GM12801 (cell line): ENCODE data around the gene RAD18.

ENCODE experiments used
- TF ChIP-seq, protein P1 (sequence below): IDR thresholded peaks from one replicate; pipeline ENCODE4 v1.5.1; 2011; ENCODE audit warnings: control low read depth; ENCODE audit not compliant: insufficient read length; ENCODE audit errors: extremely low read depth

RAD18 gene

GRCh38 chr3:8891774-8892173 is 71.5 kb downstream of the RAD18 start:
- TF ChIP-seq, protein P1, sequence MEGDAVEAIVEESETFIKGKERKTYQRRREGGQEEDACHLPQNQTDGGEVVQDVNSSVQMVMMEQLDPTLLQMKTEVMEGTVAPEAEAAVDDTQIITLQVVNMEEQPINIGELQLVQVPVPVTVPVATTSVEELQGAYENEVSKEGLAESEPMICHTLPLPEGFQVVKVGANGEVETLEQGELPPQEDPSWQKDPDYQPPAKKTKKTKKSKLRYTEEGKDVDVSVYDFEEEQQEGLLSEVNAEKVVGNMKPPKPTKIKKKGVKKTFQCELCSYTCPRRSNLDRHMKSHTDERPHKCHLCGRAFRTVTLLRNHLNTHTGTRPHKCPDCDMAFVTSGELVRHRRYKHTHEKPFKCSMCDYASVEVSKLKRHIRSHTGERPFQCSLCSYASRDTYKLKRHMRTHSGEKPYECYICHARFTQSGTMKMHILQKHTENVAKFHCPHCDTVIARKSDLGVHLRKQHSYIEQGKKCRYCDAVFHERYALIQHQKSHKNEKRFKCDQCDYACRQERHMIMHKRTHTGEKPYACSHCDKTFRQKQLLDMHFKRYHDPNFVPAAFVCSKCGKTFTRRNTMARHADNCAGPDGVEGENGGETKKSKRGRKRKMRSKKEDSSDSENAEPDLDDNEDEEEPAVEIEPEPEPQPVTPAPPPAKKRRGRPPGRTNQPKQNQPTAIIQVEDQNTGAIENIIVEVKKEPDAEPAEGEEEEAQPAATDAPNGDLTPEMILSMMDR = no peak

GRCh38 chr3:8891303-8891702 is 72.0 kb downstream of the RAD18 start:
- TF ChIP-seq, protein P1 = no peak

DNA sequence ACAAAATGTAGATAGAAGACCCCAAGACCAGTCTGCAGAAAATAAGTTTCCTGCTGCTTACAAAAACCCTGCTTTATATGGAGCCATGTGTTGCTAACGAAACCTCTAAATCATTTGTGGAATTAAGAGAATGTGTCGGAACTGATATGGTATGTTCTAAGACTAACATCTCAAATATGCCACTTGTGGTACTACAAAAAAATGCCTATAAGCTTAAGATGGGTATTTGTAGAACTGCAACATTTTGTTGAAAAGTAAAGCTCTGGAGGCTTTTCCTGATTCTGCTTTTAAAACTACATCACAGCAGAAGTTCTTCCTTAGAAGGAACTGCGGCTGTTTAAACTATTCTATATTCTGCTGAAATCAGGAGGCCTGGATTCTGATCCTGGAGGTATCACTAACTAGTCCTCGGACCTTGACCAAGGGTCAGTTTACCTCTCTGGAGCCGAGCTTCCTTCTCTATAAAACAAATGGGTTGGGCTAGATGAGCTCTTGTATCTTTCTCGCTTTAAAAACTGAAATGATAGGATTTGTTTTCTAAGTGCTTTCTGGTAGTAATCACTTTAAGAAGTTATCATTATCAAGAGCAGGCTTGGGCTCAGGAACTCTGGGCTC is 74.9 kb downstream of the RAD18 start:
- TF ChIP-seq, protein P1 = no peak

DNA sequence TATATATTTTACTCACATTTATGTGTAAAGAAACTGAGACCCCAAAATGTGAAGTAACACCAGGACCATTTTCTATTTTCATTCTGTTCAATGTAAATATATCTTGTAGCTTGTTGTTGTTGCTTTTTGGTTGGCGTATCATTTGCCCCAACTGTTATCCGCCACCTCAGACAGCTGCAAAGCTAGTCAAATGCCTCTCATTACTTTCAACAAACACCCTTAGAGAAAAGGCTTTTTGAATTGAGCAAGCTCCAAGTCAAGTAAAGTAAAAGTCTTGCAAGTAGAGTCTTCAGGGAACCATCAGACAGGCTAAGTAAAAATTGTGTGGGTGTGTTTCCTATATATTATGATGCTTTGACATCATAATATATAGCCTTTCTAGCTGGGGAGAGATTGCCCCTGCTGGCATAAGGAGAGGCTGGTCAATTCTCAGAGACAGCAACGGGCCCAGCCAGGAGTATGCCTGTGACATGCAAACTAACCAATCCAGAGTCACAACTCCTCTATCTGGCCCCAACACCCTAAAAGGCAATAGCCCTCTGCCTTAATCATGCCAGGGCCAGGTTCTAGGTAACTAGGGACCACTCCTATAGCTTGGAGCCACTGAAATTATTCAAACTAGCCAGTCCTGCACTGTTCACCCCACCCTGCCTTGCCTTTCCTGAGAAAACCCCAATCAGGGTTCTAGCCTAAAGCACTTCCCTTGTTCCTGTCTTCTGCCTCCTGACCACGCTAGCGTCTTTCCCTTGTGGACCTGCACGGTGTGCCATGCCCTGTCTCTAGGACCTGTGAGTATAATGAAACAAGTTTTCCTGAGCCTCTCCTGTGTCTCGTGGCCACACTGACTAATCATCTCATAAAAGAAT is 75.6 kb downstream of the RAD18 start:
- TF ChIP-seq, protein P1 = no peak

DNA sequence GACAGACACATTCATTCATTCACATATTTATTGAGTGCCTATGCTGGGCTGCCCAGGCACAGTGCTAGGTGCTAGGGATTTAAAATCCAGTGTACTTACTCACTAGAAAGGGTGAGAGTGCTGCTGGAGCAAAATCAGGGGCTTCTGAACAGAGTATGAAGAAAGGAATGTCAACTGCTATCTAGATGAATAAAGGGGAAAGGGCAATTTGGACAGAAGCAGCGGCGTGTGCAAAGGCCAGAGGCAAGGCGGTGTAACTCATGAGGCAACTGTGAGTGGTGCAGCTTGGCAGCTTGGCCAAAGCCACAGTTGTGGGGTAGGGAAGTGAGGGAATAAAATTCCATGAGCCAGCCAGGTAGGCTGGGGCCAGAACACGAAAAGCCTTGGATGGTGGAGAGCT is 76.7 kb downstream of the RAD18 start:
- TF ChIP-seq, protein P1 = no peak

DNA sequence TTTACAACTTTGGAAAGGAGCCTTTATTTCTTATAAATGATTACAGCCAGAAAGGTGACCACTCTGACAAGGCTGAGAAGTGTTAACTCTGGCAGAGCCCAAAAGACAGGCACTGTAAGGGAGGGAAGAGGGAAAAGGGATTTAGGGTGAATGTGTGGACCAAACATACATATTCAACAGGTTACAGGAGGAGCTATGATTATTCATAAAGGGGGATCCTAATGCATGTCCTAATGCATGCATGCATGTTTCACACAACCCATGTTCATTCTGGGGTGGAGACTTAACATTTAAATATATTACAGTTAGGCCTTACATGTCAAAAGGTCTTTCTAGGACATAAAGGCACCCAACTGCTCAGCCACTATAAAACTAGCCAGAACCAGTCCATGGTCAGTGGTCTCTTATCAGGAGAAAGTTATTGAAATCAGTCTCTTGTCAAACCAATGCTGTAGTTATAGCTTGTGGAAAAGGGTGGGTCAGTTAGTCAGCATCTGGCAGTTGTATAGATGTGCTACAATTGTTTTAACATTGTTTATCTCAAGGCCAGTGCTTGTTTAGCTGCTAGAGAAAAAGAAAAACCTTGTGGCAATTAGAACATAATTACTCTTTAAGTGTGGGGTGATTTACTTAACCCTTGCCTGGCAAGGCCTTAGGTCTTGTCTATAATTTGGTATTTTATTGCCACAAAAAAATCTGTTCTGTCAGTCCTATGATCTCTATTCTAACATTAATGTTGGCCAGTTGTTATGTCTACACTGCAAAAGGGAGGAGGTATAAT is 77.5 kb downstream of the RAD18 start:
- TF ChIP-seq, protein P1 = no peak

DNA sequence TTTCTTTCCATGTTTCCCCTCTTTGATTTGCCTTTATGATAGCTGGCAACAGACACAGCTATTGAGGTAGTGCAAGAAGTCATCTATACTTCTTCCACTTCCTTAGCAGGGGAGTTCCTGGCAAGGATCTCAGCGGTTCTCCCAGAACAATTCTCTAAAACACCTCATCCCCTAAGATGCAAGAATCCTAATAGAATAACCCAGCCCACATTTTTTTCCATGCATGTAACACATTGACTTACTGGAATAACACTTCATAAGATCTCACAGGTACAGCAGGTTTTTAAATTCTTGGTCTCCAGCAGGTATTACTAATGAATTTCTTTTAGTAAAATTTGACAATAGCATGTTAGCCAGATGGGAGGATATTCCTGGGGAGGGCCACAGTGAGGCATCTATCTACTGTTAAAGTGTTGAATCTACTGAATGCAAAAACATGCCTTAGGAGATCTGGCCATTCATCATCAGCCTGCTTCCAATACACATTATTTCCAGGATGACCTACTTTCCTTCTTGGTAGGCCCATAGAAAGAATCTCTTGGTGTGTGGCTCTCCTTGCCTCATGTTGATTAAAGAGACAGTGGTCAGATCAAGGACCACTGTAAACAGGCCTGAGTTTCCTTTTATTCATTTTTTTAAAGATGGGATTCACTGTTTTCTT is 78.5 kb downstream of the RAD18 start:
- TF ChIP-seq, protein P1 = no peak
